Kidney capillary endothelial cell (primary cell): Measurements from ENCODE around the gene SLC7A9.
"Not testable (repeated sequence)": the region's sequence is repeated elsewhere in the genome, so short reads cannot be mapped to it uniquely, and the experiment has no call there.

Experiments used
- DNase-seq: peaks from one replicate; pipeline ENCODE4 v3.0.0-alpha.2; 2018; ENCODE audit warnings: low spot score

Gene SLC7A9

GRCh38 chr19:32789429-32789828 lies 80.1 kb downstream of the SLC7A9 start:
- no peak for DNase-seq

GRCh38 chr19:32787895-32788294 lies 81.7 kb downstream of the SLC7A9 start:
- DNase-seq: not testable (repeated sequence)

GRCh38 chr19:32787161-32787813 lies 82.3 kb downstream of the SLC7A9 start:
- not testable (repeated sequence) for DNase-seq

- DNase-seq: not testable (repeated sequence)
Observed at GRCh38 chr19:32782089-32782488, 87.5 kb downstream of the SLC7A9 start.

GRCh38 chr19:32781280-32781679 lies 88.3 kb downstream of the SLC7A9 start:
- no peak for DNase-seq
